Sciatic nerve (tissue), 1 donor: ENCODE data around the gene NTSR1. TPM values are rescaled to one million over a fixed set of nuclear protein-coding genes. Genes with fewer than 3 reads are reported as not detected.

ENCODE experiments used
- total RNA-seq: library from RNA; stranded (reverse); fragmentation: NEBNext Ultra II Directional; extraction: Animal tissue kit (Norgen Biotek cat#: 25700); gene quantifications from one replicate; pipeline ENCODE4 v1.2.1, GENCODE V29; 2021
- donor health status: DM: no; HTN: no; CAD: no.

NTSR1 gene
- total RNA-seq, 1 donor from 2014 or later: 0.09 TPM

Other genes starting within 250 kb of the NTSR1 start
- 0.22 TPM for gene GATA5, start 232.8 kb upstream of the NTSR1 start, total RNA-seq
- gene SLCO4A1, start 66.3 kb upstream of the NTSR1 start, total RNA-seq: 31.1 TPM
- 10.4 TPM for gene MRGBP, start 87.6 kb downstream of the NTSR1 start, total RNA-seq
- 52.7 TPM for gene OGFR, start 96.0 kb downstream of the NTSR1 start, total RNA-seq
- gene COL9A3, start 108.2 kb downstream of the NTSR1 start, total RNA-seq: 69.6 TPM
- 14.6 TPM for gene TCFL5, start 153.0 kb downstream of the NTSR1 start, total RNA-seq
- gene DIDO1, start 217.7 kb downstream of the NTSR1 start, total RNA-seq: 60.9 TPM
- 27.2 TPM for gene GID8, start 229.3 kb downstream of the NTSR1 start, total RNA-seq
- 3.8 TPM for gene SLC17A9, start 243.9 kb downstream of the NTSR1 start, total RNA-seq